HL-60 (cell line): ENCODE measurements around the gene COL2A1.

ENCODE experiments used
- DNase-seq, 2 experiments: peaks; one replicate each; pipeline ENCODE4 v3.0.0-alpha.2; 2010 to 2020; ENCODE audit warnings: low read depth in 1 of 2, low spot score in 1 of 2
- H3K27ac ChIP-seq: fragments of 250-450 bp; sonication (Bioruptor Pico); replicated peaks from 2 replicates; pipeline ENCODE4 v1.5.1; 2020; ENCODE audit warnings: mild to moderate bottlenecking, moderate library complexity
- H3K27me3 ChIP-seq: fragments of 250-450 bp; sonication (Bioruptor Pico); 2 replicates; pipeline ENCODE4 v1.5.1; 2021; ENCODE audit warnings: mild to moderate bottlenecking, moderate library complexity; ENCODE audit not compliant: insufficient read depth, poor library complexity, severe bottlenecking
- H3K4me3 ChIP-seq: replicated peaks from 2 replicates; pipeline ENCODE4 v1.5.1; 2011; ENCODE audit warnings: mild to moderate bottlenecking, control low read depth, low read length; ENCODE audit not compliant: insufficient read depth
- CTCF ChIP-seq: IDR thresholded peaks from one replicate; pipeline ENCODE4 v1.5.1; 2011; ENCODE audit warnings: low read length, control low read depth, inconsistent platforms; ENCODE audit not compliant: insufficient read depth
- GABPA ChIP-seq: IDR thresholded peaks from 2 replicates; pipeline ENCODE4 v1.6.1; 2012; ENCODE audit warnings: low read depth
- POLR2AphosphoS5 ChIP-seq: IDR thresholded peaks from 2 replicates; pipeline ENCODE4 v1.6.1; 2012; ENCODE audit warnings: low read depth
- REST ChIP-seq: IDR thresholded peaks from 2 replicates; pipeline ENCODE4 v1.6.1; 2012; ENCODE audit warnings: low read depth; ENCODE audit not compliant: insufficient replicate concordance
- SPI1 ChIP-seq: IDR thresholded peaks from 2 replicates; pipeline ENCODE4 v1.6.1; 2012; ENCODE audit warnings: low read depth, mild to moderate bottlenecking, borderline replicate concordance

The COL2A1 gene

GRCh38 chr12:48051681-48052080 lies 47.4 kb upstream of the COL2A1 start:
- no peak for DNase-seq
- Histone ChIP-seq H3K4me3 (no peak overlapping the region), H3K27me3 (no peaks in the 10 kb centered on the region), H3K27ac (no peak overlapping the region)
- no peak for TF ChIP-seq SPI1
- no peak for TF ChIP-seq GABPA
- TF ChIP-seq CTCF, result no peak

GRCh38 chr12:48050174-48050573 lies 45.9 kb upstream of the COL2A1 start:
- DNase-seq, result no peak
- H3K27ac ChIP-seq, result no peak overlapping the region
- no peaks in the 10 kb centered on the region for H3K27me3 ChIP-seq
- TF ChIP-seq POLR2AphosphoS5, result no peak
- no peak for TF ChIP-seq CTCF
- TF ChIP-seq REST, result no peak
- no peak for TF ChIP-seq GABPA
- TF ChIP-seq SPI1, result no peak
- no peak overlapping the region for H3K4me3 ChIP-seq

GRCh38 chr12:48045965-48046518 lies 41.8 kb upstream of the COL2A1 start:
- no peak for DNase-seq
- no peak for TF ChIP-seq REST
- TF ChIP-seq GABPA, result no peak
- TF ChIP-seq SPI1, result no peak
- no peak for TF ChIP-seq POLR2AphosphoS5
- TF ChIP-seq CTCF, result no peak
- Histone ChIP-seq H3K4me3 (no peak overlapping the region), H3K27ac (no peak overlapping the region), H3K27me3 (no peaks in the 10 kb centered on the region)
